K562 (cell line): ENCODE results near the gene PKP1. TPM values are rescaled to one million over a fixed set of nuclear protein-coding genes. Genes with fewer than 3 reads are reported as not detected.

Experiments
- ATAC-seq: fragments of 200-7000 bp; cut with Tn5 transposase; 3 replicates; pipeline ENCODE4 v1.9.1; 2020; ENCODE audit warnings: moderate library complexity
- BruUV-seq: library from RNA; stranded (reverse); fragments of 400-500 nt; replicated peaks from 2 replicates; lab custom pipeline; 2021; lab: Mats Ljungman, UMichigan
- CTCF ChIA-PET: fragments of 300-600 bp; formaldehyde crosslinking; extraction: SDS; loops from one replicate; lab custom pipeline; 2021; ENCODE audit warnings: low intra/inter-chr PET ratio; lab: Yijun Ruan, JAX
- POLR2A ChIA-PET: fragments of 300-600, 350-650 bp; sonication (Branson Sonifier 250); formaldehyde crosslinking; extraction: SDS; loops from one replicate; lab custom pipeline; 2021; ENCODE audit warnings: antibody characterized with exemption, inconsistent platforms; lab: Yijun Ruan, JAX
- DNase-seq, 4 experiments: peaks; one replicate each; pipeline versions ENCODE4 v3.0.0 to v3.0.0-alpha.2; 2011 to 2018; ENCODE audit warnings: low spot score in 3 of 4, mixed read lengths in 3 of 4; ENCODE audit errors: extremely low read depth in 1 of 4
- FAIRE-seq: peaks from 2 replicates; lab custom pipeline; 2011; peaks lifted over from hg19 to GRCh38; lab: Jason Lieb, UNC
- H2AFZ ChIP-seq: 2 replicates; pipeline ENCODE4 v1.6.0; 2011; ENCODE audit warnings: low read depth, low read length, control low read depth, inconsistent platforms
- H3K27ac ChIP-seq: fragments of 200-600 bp; 3 replicates; pipeline ENCODE4 v1.8.0; 2011; ENCODE audit warnings: low read depth, mild to moderate bottlenecking, control low read depth, inconsistent platforms, low read length, moderate library complexity, mixed read lengths; ENCODE audit errors: extremely low read depth
- H3K27me3 ChIP-seq, 2 experiments: fragments of 300-600 bp in 1 of 2; 2 replicates in 1 of 2; 3 replicates in 1 of 2; pipeline versions ENCODE4 v1.6.0 to v1.8.0; 2011; ENCODE audit warnings: inconsistent platforms in 2 of 2, low read length in 2 of 2, mild to moderate bottlenecking in 1 of 2, mixed read lengths in 1 of 2, moderate library complexity in 1 of 2; ENCODE audit not compliant: control insufficient read depth in 2 of 2, insufficient read depth in 2 of 2
- H3K36me3 ChIP-seq: fragments of 300-600 bp; 3 replicates; pipeline ENCODE4 v1.8.0; 2011; ENCODE audit warnings: mild to moderate bottlenecking, low read length, inconsistent platforms; ENCODE audit not compliant: control insufficient read depth, insufficient read depth
- H3K4me1 ChIP-seq, 2 experiments: fragments of 200-600 bp in 1 of 2; replicated peaks in 1 of 2; 2 replicates in 1 of 2; 3 replicates in 1 of 2; pipeline versions ENCODE4 v1.5.1 to v1.8.0; 2011; ENCODE audit warnings: inconsistent platforms in 2 of 2, low read length in 2 of 2, mild to moderate bottlenecking in 1 of 2, mixed read lengths in 1 of 2, moderate library complexity in 1 of 2; ENCODE audit not compliant: control insufficient read depth in 2 of 2, insufficient read depth in 2 of 2
- H3K4me2 ChIP-seq: 2 replicates; pipeline ENCODE4 v1.6.1; 2011; ENCODE audit warnings: low read length, control low read depth, inconsistent platforms, mixed read lengths; ENCODE audit not compliant: insufficient read depth
- H3K4me3 ChIP-seq: fragments of 200-600 bp; sonication (generic), shearing (Covaris generic); 2 replicates; pipeline ENCODE4 v1.5.1; 2016; ENCODE audit warnings: control low read depth, inconsistent platforms
- H3K79me2 ChIP-seq: fragments of 200-600 bp; 3 replicates; pipeline ENCODE4 v1.8.0; 2011; ENCODE audit warnings: low read length, inconsistent platforms; ENCODE audit not compliant: control insufficient read depth, insufficient read depth
- H3K9ac ChIP-seq, 2 experiments: 2 replicates each; pipeline versions ENCODE4 v1.6.0 to v1.6.1; 2011; ENCODE audit warnings: low read depth in 2 of 2, low read length in 2 of 2, control low read depth in 1 of 2, inconsistent platforms in 1 of 2, mild to moderate bottlenecking in 1 of 2, mixed read lengths in 1 of 2; ENCODE audit not compliant: insufficient read depth in 1 of 2
- H3K9me1 ChIP-seq: one replicate; pipeline ENCODE4 v1.6.0; 2011; ENCODE audit warnings: inconsistent platforms, mild to moderate bottlenecking, low read length, moderate library complexity; ENCODE audit not compliant: control insufficient read depth, insufficient read depth
- H3K9me3 ChIP-seq: replicated peaks from 2 replicates; pipeline ENCODE4 v1.5.1; 2011; ENCODE audit warnings: low read depth, low read length, inconsistent platforms; ENCODE audit not compliant: control insufficient read depth, insufficient read depth
- H4K20me1 ChIP-seq: replicated peaks from 2 replicates; pipeline ENCODE4 v1.6.1; 2011; ENCODE audit warnings: low read length, inconsistent platforms, mixed read lengths; ENCODE audit not compliant: control insufficient read depth, insufficient read depth
- ADNP ChIP-seq: fragments of 200-800 bp; sonication (Bioruptor generic); IDR thresholded peaks from 2 replicates; pipeline ENCODE4 v1.6.1; 2016; ENCODE audit warnings: missing genetic modification characterization, missing compliant biosample characterization
- BCOR ChIP-seq: fragments of 450-650 bp; IDR thresholded peaks from 2 replicates; pipeline ENCODE4 v1.6.1; 2016
- CBFA2T3 ChIP-seq: fragments of 450-650 bp; IDR thresholded peaks from 2 replicates; pipeline ENCODE4 v1.6.1; 2017
- HCFC1 ChIP-seq: IDR thresholded peaks from 2 replicates; pipeline ENCODE4 v1.6.1; 2012; ENCODE audit warnings: low read depth, low read length, improper control_type of control experiment
- HNRNPL ChIP-seq: fragments of 200-400 bp; formaldehyde crosslinking; IDR thresholded peaks from 2 replicates; pipeline ENCODE4 v1.6.1; 2017; ENCODE audit warnings: low read depth, mild to moderate bottlenecking, low read length
- JUND ChIP-seq, 2 experiments: IDR thresholded peaks; 2 replicates in 1 of 2; 3 replicates in 1 of 2; pipeline ENCODE4 v1.6.1; 2011; ENCODE audit warnings: borderline replicate concordance in 2 of 2, low read depth in 2 of 2, low read length in 2 of 2, improper control_type of control experiment in 1 of 2, missing biosample characterization in 1 of 2, missing genetic modification characterization in 1 of 2, missing genetic modification reagents in 1 of 2
- L3MBTL2 ChIP-seq: fragments of 450-650 bp; IDR thresholded peaks from 2 replicates; pipeline ENCODE4 v1.6.1; 2016; ENCODE audit warnings: mild to moderate bottlenecking, moderate library complexity
- MTF1 ChIP-seq: fragments of 250-450 bp; sonication (Bioruptor Pico); IDR thresholded peaks from 2 replicates; pipeline ENCODE4 v1.9.0; 2021; ENCODE audit warnings: moderate library complexity, mild to moderate bottlenecking, inconsistent platforms, borderline replicate concordance
- PHB ChIP-seq: fragments of 250-450 bp; sonication (Bioruptor Pico); IDR thresholded peaks from 2 replicates; pipeline ENCODE4 v1.5.0; 2021
- PTTG1 ChIP-seq: fragments of 450-650 bp; IDR thresholded peaks from 2 replicates; pipeline ENCODE4 v1.6.1; 2016; ENCODE audit warnings: low read depth, mild to moderate bottlenecking, missing genetic modification characterization, missing compliant biosample characterization
- SIRT6 ChIP-seq: IDR thresholded peaks from one replicate; pipeline ENCODE4 v1.6.1; 2012; ENCODE audit warnings: low read depth, mild to moderate bottlenecking, control low read depth, inconsistent platforms, low read length, moderate library complexity
- WGBS: fragments of 100-300 bp; shearing (Covaris generic); methylation state at CpG from one replicate; pipeline ENCODE4 v1.1.6; 2016; ENCODE audit warnings: low coverage, mixed read lengths; ENCODE audit not compliant: insufficient coverage; ENCODE audit errors: missing lambda C conversion rate; 5-methylcytosine and 5-hydroxymethylcytosine counted together
- in situ Hi-C: fragments of 300-500 bp; cut with MboI; formaldehyde crosslinking; loops from 4 replicates; pipeline ENCODE4 v1.15.0; 2018; ENCODE audit warnings: inconsistent platforms, mixed read lengths
- intact Hi-C: fragments of 100-400 bp; cut with micrococcal nuclease; formaldehyde crosslinking; loops from 2 replicates; pipeline ENCODE4 v1.14.2; 2022
- polyA plus RNA-seq, 8 experiments: library from polyadenylated mRNA; depleted of rRNA in 4 of 8; stranded (reverse) in 5 of 8; unstranded in 3 of 8; fragments of >200 nt; fragmentation: Nextera tagmentation in 2 of 8; fragmentation: Illumina TruSeq in 1 of 8; extraction: Ambion mirVana in 2 of 8; extraction: Trizol in 1 of 8; gene quantifications; 2 replicates each; pipeline versions ENCODE4 v1.2.1 to v1.2.3, GENCODE V29; 2011 to 2014; ENCODE audit warnings: inconsistent platforms in 1 of 8, missing spikeins in 1 of 8
- total RNA-seq, 7 experiments: library from RNA; depleted of rRNA in 6 of 7; stranded (reverse); fragments of >200 nt in 6 of 7; fragmentation: Illumina TruSeq in 2 of 7; extraction: Trizol in 2 of 7; gene quantifications; 2 replicates each; pipeline versions ENCODE4 v1.2.1 to v1.2.3, GENCODE V29; 2011 to 2021; ENCODE audit warnings: low replicate concordance in 1 of 7
- TF ChIP-seq, protein P1 (sequence below), 2 experiments: fragments of 450-650 bp; conservative IDR thresholded peaks; 2 replicates each; pipeline ENCODE4 v1.6.1; 2017; ENCODE audit warnings: mild to moderate bottlenecking in 2 of 2, moderate library complexity in 2 of 2
- TF ChIP-seq, protein P2 (sequence below): fragments of 450-650 bp; conservative IDR thresholded peaks from 2 replicates; pipeline ENCODE4 v1.6.1; 2016; ENCODE audit warnings: missing genetic modification characterization, low read depth, mild to moderate bottlenecking, control low read depth, missing compliant biosample characterization
- TF ChIP-seq, protein P3 (sequence below): fragments of 450-650 bp; IDR thresholded peaks from 2 replicates; pipeline ENCODE4 v1.6.1; 2016

Gene PKP1
- total and polyA plus RNA-seq, 9 of the 15 experiments (the other 6 are each of a cell fraction or from before 2014, with no cell fraction given): not detected

DNA sequence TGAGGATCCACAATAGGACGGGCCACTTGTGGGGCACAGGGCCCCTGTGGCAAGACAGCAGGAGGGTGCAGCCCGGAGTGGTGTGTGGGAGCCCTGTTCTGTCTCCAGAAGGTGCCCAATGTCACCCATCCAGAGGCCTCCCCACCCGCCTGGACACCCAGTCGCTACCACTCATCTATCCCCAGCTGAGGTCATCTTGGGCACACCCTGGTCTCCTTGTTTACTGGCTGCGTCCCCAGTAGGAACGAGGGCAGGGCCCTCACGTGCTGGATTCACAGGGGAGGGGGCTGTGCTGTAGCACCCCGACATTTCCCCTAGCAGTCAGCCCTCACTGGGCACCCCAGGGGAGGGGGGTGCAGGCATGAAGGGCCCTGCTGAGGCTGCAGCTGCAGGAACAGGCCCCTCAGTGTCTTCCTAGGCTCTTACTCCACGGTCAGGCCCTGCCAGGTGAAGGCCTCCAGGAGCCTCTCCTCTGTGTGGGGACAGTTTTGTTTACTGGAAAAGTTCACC lies 96.5 kb downstream of the PKP1 start:
- Histone ChIP-seq H3K36me3 (no peaks in the 10 kb centered on the region), H3K9ac (no peak overlapping the region), H3K4me3 (no peak overlapping the region), H4K20me1 (peaks cover 27% of the 10 kb centered on the region)
- intact Hi-C loops: no loop called here
- no peak for ATAC-seq
- ChIA-PET CTCF (no interaction called here), POLR2A (interaction anchor here (0.6 to 1.2 kb wide), 2 partner anchors 9 to 17 kb away, joined by 3 to 5 read pairs; no protein-coding TSS in a partner anchor)
- TF ChIP-seq JUND (IDR thresholded peaks at IDR 0.05; ENCODE audit: borderline replicate concordance, low read depth, low read length) (no peak), JUND (tag; IDR thresholded peaks at IDR 0.05; ENCODE audit: borderline replicate concordance, low read depth, low read length) (no peak), MTF1 (no peak), CBFA2T3 (no peak), L3MBTL2 (no peak), HCFC1 (no peak), PTTG1 (tag) (no peak), ADNP (no peak), BCOR (no peak), HNRNPL (no peak), SIRT6 (no peak), PHB (CRISPR knock-in tag) (no peak)
- TF ChIP-seq, protein P1, sequence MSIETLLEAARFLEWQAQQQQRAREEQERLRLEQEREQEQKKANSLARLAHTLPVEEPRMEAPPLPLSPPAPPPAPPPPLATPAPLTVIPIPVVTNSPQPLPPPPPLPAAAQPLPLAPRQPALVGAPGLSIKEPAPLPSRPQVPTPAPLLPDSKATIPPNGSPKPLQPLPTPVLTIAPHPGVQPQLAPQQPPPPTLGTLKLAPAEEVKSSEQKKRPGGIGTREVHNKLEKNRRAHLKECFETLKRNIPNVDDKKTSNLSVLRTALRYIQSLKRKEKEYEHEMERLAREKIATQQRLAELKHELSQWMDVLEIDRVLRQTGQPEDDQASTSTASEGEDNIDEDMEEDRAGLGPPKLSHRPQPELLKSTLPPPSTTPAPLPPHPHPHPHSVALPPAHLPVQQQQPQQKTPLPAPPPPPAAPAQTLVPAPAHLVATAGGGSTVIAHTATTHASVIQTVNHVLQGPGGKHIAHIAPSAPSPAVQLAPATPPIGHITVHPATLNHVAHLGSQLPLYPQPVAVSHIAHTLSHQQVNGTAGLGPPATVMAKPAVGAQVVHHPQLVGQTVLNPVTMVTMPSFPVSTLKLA (conservative IDR thresholded peaks at IDR 0.05): no peak
- TF ChIP-seq, protein P2, sequence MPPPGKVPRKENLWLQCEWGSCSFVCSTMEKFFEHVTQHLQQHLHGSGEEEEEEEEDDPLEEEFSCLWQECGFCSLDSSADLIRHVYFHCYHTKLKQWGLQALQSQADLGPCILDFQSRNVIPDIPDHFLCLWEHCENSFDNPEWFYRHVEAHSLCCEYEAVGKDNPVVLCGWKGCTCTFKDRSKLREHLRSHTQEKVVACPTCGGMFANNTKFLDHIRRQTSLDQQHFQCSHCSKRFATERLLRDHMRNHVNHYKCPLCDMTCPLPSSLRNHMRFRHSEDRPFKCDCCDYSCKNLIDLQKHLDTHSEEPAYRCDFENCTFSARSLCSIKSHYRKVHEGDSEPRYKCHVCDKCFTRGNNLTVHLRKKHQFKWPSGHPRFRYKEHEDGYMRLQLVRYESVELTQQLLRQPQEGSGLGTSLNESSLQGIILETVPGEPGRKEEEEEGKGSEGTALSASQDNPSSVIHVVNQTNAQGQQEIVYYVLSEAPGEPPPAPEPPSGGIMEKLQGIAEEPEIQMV (tag): no peak
- TF ChIP-seq, protein P3, sequence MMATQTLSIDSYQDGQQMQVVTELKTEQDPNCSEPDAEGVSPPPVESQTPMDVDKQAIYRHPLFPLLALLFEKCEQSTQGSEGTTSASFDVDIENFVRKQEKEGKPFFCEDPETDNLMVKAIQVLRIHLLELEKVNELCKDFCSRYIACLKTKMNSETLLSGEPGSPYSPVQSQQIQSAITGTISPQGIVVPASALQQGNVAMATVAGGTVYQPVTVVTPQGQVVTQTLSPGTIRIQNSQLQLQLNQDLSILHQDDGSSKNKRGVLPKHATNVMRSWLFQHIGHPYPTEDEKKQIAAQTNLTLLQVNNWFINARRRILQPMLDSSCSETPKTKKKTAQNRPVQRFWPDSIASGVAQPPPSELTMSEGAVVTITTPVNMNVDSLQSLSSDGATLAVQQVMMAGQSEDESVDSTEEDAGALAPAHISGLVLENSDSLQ: no peak
- TF ChIP-seq, all 486 proteins: peak for 0
- no peak overlapping the region for H3K27ac ChIP-seq
- no peaks in the 10 kb centered on the region for H3K79me2 ChIP-seq
- no peak overlapping the region for H3K4me2 ChIP-seq
- H3K27me3 ChIP-seq: peaks cover 20 to 63% of the 10 kb centered on the region in 2 experiments; a peak in 4 of 5 replicates
- BruUV-seq: no TSS peak
- FAIRE-seq (no peak), DNase-seq (no peak)
- in situ Hi-C loops: no loop called here
- no peaks in the 10 kb centered on the region; a peak in 1 of 5 replicates for H3K4me1 ChIP-seq
- peaks cover 3% of the 10 kb centered on the region for H3K9me1 ChIP-seq
- H2AFZ ChIP-seq: no peak overlapping the region
- H3K9me3 ChIP-seq: no peaks in the 10 kb centered on the region
- 1% methylated on average over 9 of the region's 9 CpGs for WGBS
